H9 (cell line): ENCODE data around the gene GPR151. TPM values are rescaled to one million over a fixed set of nuclear protein-coding genes. Genes with fewer than 3 reads are reported as not detected.

Experiments used
- DNase-seq: peaks from one replicate; pipeline ENCODE4 v3.0.0-alpha.2; 2017
- H2AFZ ChIP-seq: one replicate; pipeline ENCODE4 v1.6.1; 2013; ENCODE audit warnings: mild to moderate bottlenecking, low read length, control low read depth, moderate library complexity
- H2AK5ac ChIP-seq: 2 replicates; pipeline ENCODE4 v1.6.1; 2013; ENCODE audit warnings: low read length, control low read depth, mixed read lengths; ENCODE audit not compliant: insufficient read length
- H2BK120ac ChIP-seq: one replicate; pipeline ENCODE4 v1.6.1; 2013; ENCODE audit warnings: low read depth, mild to moderate bottlenecking, low read length, control low read depth, inconsistent platforms; ENCODE audit not compliant: poor library complexity, severe bottlenecking
- H2BK12ac ChIP-seq: 2 replicates; pipeline ENCODE4 v1.6.1; 2013; ENCODE audit warnings: low read length, control low read depth, mixed read lengths, low read depth; ENCODE audit not compliant: insufficient read length
- H2BK15ac ChIP-seq: 2 replicates; pipeline ENCODE4 v1.6.1; 2013; ENCODE audit warnings: low read depth, low read length, control low read depth
- H2BK20ac ChIP-seq: one replicate; pipeline ENCODE4 v1.6.1; 2013; ENCODE audit warnings: low read depth, mild to moderate bottlenecking, low read length, control low read depth, inconsistent platforms; ENCODE audit not compliant: poor library complexity, severe bottlenecking
- H2BK5ac ChIP-seq: 2 replicates; pipeline ENCODE4 v1.6.1; 2013; ENCODE audit warnings: low read length, control low read depth, mixed read lengths; ENCODE audit not compliant: insufficient read length
- H3K14ac ChIP-seq: 2 replicates; pipeline ENCODE4 v1.6.1; 2013; ENCODE audit warnings: low read length, control low read depth; ENCODE audit not compliant: insufficient read depth
- H3K18ac ChIP-seq: 2 replicates; pipeline ENCODE4 v1.6.1; 2013; ENCODE audit warnings: low read depth, mild to moderate bottlenecking, mixed read lengths, low read length, control low read depth; ENCODE audit not compliant: insufficient read length
- H3K23ac ChIP-seq: 2 replicates; pipeline ENCODE4 v1.6.1; 2013; ENCODE audit warnings: low read length, control low read depth, mixed read lengths, low read depth; ENCODE audit not compliant: insufficient read length
- H3K23me2 ChIP-seq: 2 replicates; pipeline ENCODE4 v1.6.1; 2013; ENCODE audit warnings: low read depth, mild to moderate bottlenecking, mixed read lengths, low read length, control low read depth; ENCODE audit not compliant: insufficient read length, poor library complexity, severe bottlenecking
- H3K27ac ChIP-seq: 2 replicates; pipeline ENCODE4 v1.5.1; 2013; ENCODE audit warnings: low read length, control low read depth, mixed read lengths, low read depth; ENCODE audit not compliant: insufficient read length
- H3K27me3 ChIP-seq: 2 replicates; pipeline ENCODE4 v1.6.1; 2013; ENCODE audit warnings: low read length, control low read depth, inconsistent platforms; ENCODE audit not compliant: insufficient read depth
- H3K4ac ChIP-seq: 2 replicates; pipeline ENCODE4 v1.6.1; 2013; ENCODE audit warnings: low read depth, mild to moderate bottlenecking, control low read depth, inconsistent platforms, low read length, moderate library complexity
- H3K4me1 ChIP-seq: 2 replicates; pipeline ENCODE4 v1.6.1; 2013; ENCODE audit warnings: low read length, control low read depth, inconsistent platforms; ENCODE audit not compliant: insufficient read depth
- H3K4me2 ChIP-seq: 2 replicates; pipeline ENCODE4 v1.6.1; 2013; ENCODE audit warnings: low read length, control low read depth, mixed read lengths; ENCODE audit not compliant: insufficient read length, insufficient read depth
- H3K56ac ChIP-seq: 2 replicates; pipeline ENCODE4 v1.6.1; 2013; ENCODE audit warnings: low read depth, mild to moderate bottlenecking, mixed read lengths, low read length, control low read depth; ENCODE audit not compliant: insufficient read length
- H3K79me1 ChIP-seq: 2 replicates; pipeline ENCODE4 v1.6.1; 2013; ENCODE audit warnings: low read depth, mild to moderate bottlenecking, moderate library complexity, low read length, control low read depth, inconsistent platforms; ENCODE audit not compliant: insufficient read depth, poor library complexity, severe bottlenecking
- H3K79me2 ChIP-seq: 2 replicates; pipeline ENCODE4 v1.6.1; 2013; ENCODE audit warnings: low read length, control low read depth, inconsistent platforms; ENCODE audit not compliant: insufficient read depth
- H3K9ac ChIP-seq: 2 replicates; pipeline ENCODE4 v1.6.1; 2013; ENCODE audit warnings: low read length, control low read depth, mixed read lengths; ENCODE audit not compliant: insufficient read length; ENCODE audit errors: extremely low read depth
- H3K9me3 ChIP-seq: one replicate; pipeline ENCODE4 v1.6.1; 2013; ENCODE audit warnings: low read depth, low read length, inconsistent platforms; ENCODE audit not compliant: control insufficient read depth
- H3T11ph ChIP-seq: one replicate; pipeline ENCODE4 v1.6.1; 2013; ENCODE audit warnings: mild to moderate bottlenecking, low read length, control low read depth, inconsistent platforms
- H4K20me1 ChIP-seq: one replicate; pipeline ENCODE4 v1.6.1; 2013; ENCODE audit not compliant: control insufficient read depth, insufficient read length, insufficient read depth
- H4K5ac ChIP-seq: 2 replicates; pipeline ENCODE4 v1.6.1; 2013; ENCODE audit warnings: low read depth, mild to moderate bottlenecking, mixed read lengths, low read length, control low read depth; ENCODE audit not compliant: insufficient read length
- H4K8ac ChIP-seq: replicated peaks from 2 replicates; pipeline ENCODE4 v1.6.1; 2013; ENCODE audit warnings: low read length, control low read depth, mixed read lengths, low read depth; ENCODE audit not compliant: insufficient read length
- H4K91ac ChIP-seq: 2 replicates; pipeline ENCODE4 v1.6.1; 2013; ENCODE audit warnings: low read depth, mild to moderate bottlenecking, moderate library complexity, mixed read lengths, low read length, control low read depth; ENCODE audit not compliant: insufficient read length
- H3K27ac Mint-ChIP-seq, 3 experiments: 2 replicates in 2 of 3; 3 replicates in 1 of 3; pipeline ENCODE4 v1.8.0; 2020 to 2021; ENCODE audit warnings: mixed read lengths in 3 of 3, mild to moderate bottlenecking in 1 of 3, moderate library complexity in 1 of 3
- H3K27me3 Mint-ChIP-seq: 2 replicates; pipeline ENCODE4 v1.8.0; 2021; ENCODE audit warnings: low read depth, mild to moderate bottlenecking, moderate library complexity, mixed read lengths
- H3K36me3 Mint-ChIP-seq, 3 experiments: 2 replicates in 2 of 3; 3 replicates in 1 of 3; pipeline ENCODE4 v1.8.0; 2020 to 2021; ENCODE audit warnings: low read depth in 3 of 3, mixed read lengths in 3 of 3; ENCODE audit not compliant: insufficient read depth in 1 of 3
- H3K4me1 Mint-ChIP-seq, 2 experiments: 2 replicates each; pipeline ENCODE4 v1.8.0; 2020; ENCODE audit warnings: mixed read lengths in 2 of 2
- H3K4me3 Mint-ChIP-seq, 2 experiments: 2 replicates in 1 of 2; 3 replicates in 1 of 2; pipeline ENCODE4 v1.8.0; 2020 to 2021; ENCODE audit warnings: mild to moderate bottlenecking in 2 of 2, mixed read lengths in 2 of 2, moderate library complexity in 1 of 2
- H3K9me3 Mint-ChIP-seq, 2 experiments: 2 replicates in 1 of 2; 3 replicates in 1 of 2; pipeline ENCODE4 v1.8.0; 2020; ENCODE audit warnings: mild to moderate bottlenecking in 2 of 2, mixed read lengths in 2 of 2, moderate library complexity in 1 of 2
- WGBS: extraction: QIAGEN DNeasy Blood & Tissue Kit; methylation state at CpG from one replicate; pipeline ENCODE4 v1.1.7; 2013; ENCODE audit warnings: missing lambda C conversion rate, low lambda C conversion rate, mixed read lengths; ENCODE audit not compliant: insufficient read length; ENCODE audit errors: extremely low coverage; 5-methylcytosine and 5-hydroxymethylcytosine counted together
- total RNA-seq: library from RNA; stranded (reverse); gene quantifications from 2 replicates; pipeline ENCODE4 v1.2.1, GENCODE V29; 2021
- TF ChIP-seq, protein P1 (sequence below): fragments of 200-600 bp; sonication (generic); conservative IDR thresholded peaks from 3 replicates; pipeline ENCODE4 v1.8.0; 2021; ENCODE audit warnings: antibody characterized with exemption, mild to moderate bottlenecking

GPR151 gene
- total RNA-seq, 1 experiment from 2014 or later: not detected

DNA sequence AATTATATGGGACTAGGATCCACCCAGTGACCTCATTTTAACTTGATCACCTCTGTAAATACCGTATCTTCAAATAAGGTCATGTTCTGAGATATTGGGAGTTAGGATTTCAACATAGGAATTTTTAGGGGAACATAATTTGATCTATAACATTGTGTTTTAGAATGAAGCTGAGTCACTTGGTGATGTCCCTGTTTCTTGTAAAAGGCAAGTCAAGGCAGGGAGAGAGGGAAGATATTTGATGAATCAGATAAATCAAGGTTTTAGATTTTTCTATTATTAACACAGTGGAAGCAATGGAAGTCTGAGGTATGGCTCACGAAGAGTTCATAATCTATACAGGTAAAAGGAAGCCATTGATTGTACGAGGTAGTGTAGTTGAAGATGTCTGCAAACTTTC lies 11.8 kb upstream of the GPR151 start:
- Histone ChIP-seq H2AFZ (no peak overlapping the region), H3K23me2 (no peaks in the 10 kb centered on the region), H3K27me3 (no peaks in the 10 kb centered on the region), H3K79me1 (no peaks in the 10 kb centered on the region), H4K8ac (no peak overlapping the region), H4K20me1 (no peaks in the 10 kb centered on the region), H3K4me1 (no peaks in the 10 kb centered on the region), H3K18ac (no peak overlapping the region), H3K4ac (no peak overlapping the region), H2BK20ac (no peak overlapping the region), H2BK15ac (no peak overlapping the region), H2BK12ac (no peak overlapping the region), H4K5ac (no peak overlapping the region), H3K79me2 (no peaks in the 10 kb centered on the region), H3T11ph (no peak overlapping the region), H3K27ac (no peak overlapping the region), H3K23ac (no peak overlapping the region), H3K4me2 (no peak overlapping the region), H3K56ac (no peak overlapping the region), H3K9ac (no peak overlapping the region), H3K9me3 (no peaks in the 10 kb centered on the region), H2BK120ac (no peak overlapping the region), H4K91ac (no peak overlapping the region), H2BK5ac (no peak overlapping the region), H2AK5ac (no peak overlapping the region), H3K14ac (no peak overlapping the region)
- H3K36me3 Mint-ChIP-seq: no peaks in the 10 kb centered on the region
- peaks cover 0 to 3% of the 10 kb centered on the region in 2 experiments; a peak in 1 of 4 replicates for H3K4me1 Mint-ChIP-seq
- DNase-seq: no peak
- H3K4me3 Mint-ChIP-seq: no peak overlapping the region
- no peaks in the 10 kb centered on the region for H3K27me3 Mint-ChIP-seq
- H3K27ac Mint-ChIP-seq: no peak overlapping the region
- no CpG with 5 or more reads among the region's 3 CpGs for WGBS
- no peaks in the 10 kb centered on the region for H3K9me3 Mint-ChIP-seq
- TF ChIP-seq, protein P1, sequence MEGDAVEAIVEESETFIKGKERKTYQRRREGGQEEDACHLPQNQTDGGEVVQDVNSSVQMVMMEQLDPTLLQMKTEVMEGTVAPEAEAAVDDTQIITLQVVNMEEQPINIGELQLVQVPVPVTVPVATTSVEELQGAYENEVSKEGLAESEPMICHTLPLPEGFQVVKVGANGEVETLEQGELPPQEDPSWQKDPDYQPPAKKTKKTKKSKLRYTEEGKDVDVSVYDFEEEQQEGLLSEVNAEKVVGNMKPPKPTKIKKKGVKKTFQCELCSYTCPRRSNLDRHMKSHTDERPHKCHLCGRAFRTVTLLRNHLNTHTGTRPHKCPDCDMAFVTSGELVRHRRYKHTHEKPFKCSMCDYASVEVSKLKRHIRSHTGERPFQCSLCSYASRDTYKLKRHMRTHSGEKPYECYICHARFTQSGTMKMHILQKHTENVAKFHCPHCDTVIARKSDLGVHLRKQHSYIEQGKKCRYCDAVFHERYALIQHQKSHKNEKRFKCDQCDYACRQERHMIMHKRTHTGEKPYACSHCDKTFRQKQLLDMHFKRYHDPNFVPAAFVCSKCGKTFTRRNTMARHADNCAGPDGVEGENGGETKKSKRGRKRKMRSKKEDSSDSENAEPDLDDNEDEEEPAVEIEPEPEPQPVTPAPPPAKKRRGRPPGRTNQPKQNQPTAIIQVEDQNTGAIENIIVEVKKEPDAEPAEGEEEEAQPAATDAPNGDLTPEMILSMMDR: no peak
